Colonic mucosa (tissue), 4 donors: ENCODE measurements around the gene CEP131. TPM values are rescaled to one million over a fixed set of nuclear protein-coding genes. Genes with fewer than 3 reads are reported as not detected.

Source experiments
- DNase-seq: peaks from one replicate; pipeline ENCODE4 v3.0.0-alpha.2; 2020
- H3K27ac ChIP-seq: fragments of 200-600 bp; one replicate; pipeline ENCODE4 v1.8.0; 2021
- H3K27me3 ChIP-seq: fragments of 200-600 bp; one replicate; pipeline ENCODE4 v1.8.0; 2021
- H3K36me3 ChIP-seq: fragments of 200-600 bp; one replicate; pipeline ENCODE4 v1.8.0; 2021
- H3K4me1 ChIP-seq: fragments of 200-600 bp; one replicate; pipeline ENCODE4 v1.8.0; 2021; ENCODE audit warnings: mild to moderate bottlenecking
- H3K4me3 ChIP-seq: fragments of 200-600 bp; one replicate; pipeline ENCODE4 v1.8.0; 2021
- H3K9ac ChIP-seq, 2 donors: one replicate each; pipeline ENCODE4 v1.7.0; 2013; ENCODE audit warnings: control low read depth in 2 of 2, low read depth in 2 of 2, low read length in 2 of 2
- H3K9me3 ChIP-seq: fragments of 200-600 bp; one replicate; pipeline ENCODE4 v1.8.0; 2021
- CTCF ChIP-seq: fragments of 200-600 bp; IDR thresholded peaks from one replicate; pipeline ENCODE4 v1.8.0; 2022; ENCODE audit warnings: antibody characterized with exemption, mild to moderate bottlenecking
- intact Hi-C: fragments of 100-400 bp; cut with DNase I; formaldehyde crosslinking; loops from one replicate; pipeline ENCODE4 v1.14.1; 2022
- total RNA-seq, 2 donors: library from RNA; stranded (reverse); fragmentation: NEBNext Ultra II Directional in 1 of 2; extraction: Animal tissue kit (Norgen Biotek cat#: 25700) in 1 of 2; gene quantifications; one replicate each; pipeline ENCODE4 v1.2.1, GENCODE V29; 2021
- donor health status: healthy.
- donor health status: DM: no; HTN: no; CAD: no.
- donor health status: DM: no; HTN: no; CAD: no.

The CEP131 gene
- total RNA-seq, 2 donors from 2014 or later, result 4.3 to 15.0 TPM

- no peak overlapping the region for H3K4me3 ChIP-seq
- DNase-seq, result no peak
Observed at GRCh38 chr17:81246679-81247338, 24.0 kb upstream of the CEP131 start.

GRCh38 chr17:81246343-81246670, 23.5 kb upstream of the CEP131 start:
- no peaks in the 10 kb centered on the region for H3K36me3 ChIP-seq
- no peaks in the 10 kb centered on the region for H3K27me3 ChIP-seq
- TF ChIP-seq CTCF, result no peak
- H3K9me3 ChIP-seq, result no peaks in the 10 kb centered on the region
- H3K4me1 ChIP-seq, result peaks cover 11% of the 10 kb centered on the region
- no peak overlapping the region for H3K27ac ChIP-seq
- H3K4me3 ChIP-seq, result no peak overlapping the region
- intact Hi-C loops, result no loop called here
- no peak overlapping the region for H3K9ac ChIP-seq
- DNase-seq, result no peak

More at GRCh38 chr17:81246679-81247338, 24.0 kb upstream of the CEP131 start:
- intact Hi-C loops, result no loop called here
- peaks cover 13% of the 10 kb centered on the region for H3K4me1 ChIP-seq
- TF ChIP-seq CTCF, result no peak
- no peak overlapping the region for H3K9ac ChIP-seq
- no peaks in the 10 kb centered on the region for H3K27me3 ChIP-seq
- H3K36me3 ChIP-seq, result no peaks in the 10 kb centered on the region
- H3K9me3 ChIP-seq, result no peaks in the 10 kb centered on the region
- no peak overlapping the region for H3K27ac ChIP-seq

- no peaks in the 10 kb centered on the region for H3K36me3 ChIP-seq
- DNase-seq, result no peak
- H3K4me1 ChIP-seq, result peaks cover 7% of the 10 kb centered on the region
- intact Hi-C loops, result no loop called here
- no peaks in the 10 kb centered on the region for H3K27me3 ChIP-seq
- H3K9ac ChIP-seq, result no peak overlapping the region
- TF ChIP-seq CTCF, result no peak
- no peaks in the 10 kb centered on the region for H3K9me3 ChIP-seq
- no peak overlapping the region for H3K4me3 ChIP-seq
- no peak overlapping the region for H3K27ac ChIP-seq
Observed at GRCh38 chr17:81245665-81246342, 23.0 kb upstream of the CEP131 start.

- no peak overlapping the region for H3K4me3 ChIP-seq
- intact Hi-C loops, result no loop called here
- peaks cover under 1% of the 10 kb centered on the region for H3K4me1 ChIP-seq
- H3K27ac ChIP-seq, result no peak overlapping the region
- no peak for TF ChIP-seq CTCF
- H3K9me3 ChIP-seq, result no peaks in the 10 kb centered on the region
- no peaks in the 10 kb centered on the region for H3K36me3 ChIP-seq
- H3K9ac ChIP-seq, result no peak overlapping the region
- DNase-seq, result no peak
- no peaks in the 10 kb centered on the region for H3K27me3 ChIP-seq
Observed at GRCh38 chr17:81245024-81245664, 22.4 kb upstream of the CEP131 start.

- intact Hi-C loops, result no loop called here
- H3K27ac ChIP-seq, result no peak overlapping the region
- no peaks in the 10 kb centered on the region for H3K27me3 ChIP-seq
- H3K4me3 ChIP-seq, result no peak overlapping the region
- DNase-seq, result no peak
- no peak overlapping the region for H3K9ac ChIP-seq
- no peaks in the 10 kb centered on the region for H3K36me3 ChIP-seq
- peaks cover 5% of the 10 kb centered on the region for H3K4me1 ChIP-seq
- no peak for TF ChIP-seq CTCF
- H3K9me3 ChIP-seq, result no peaks in the 10 kb centered on the region
Observed at GRCh38 chr17:81244358-81245023, 21.7 kb upstream of the CEP131 start.
